GM18508 (cell line): ENCODE measurements around the gene UAP1L1.

ENCODE experiments used
- ATAC-seq: cut with Tn5 transposase; IDR thresholded peaks from one replicate; pipeline ENCODE4 v1.9.1; 2021; ENCODE audit warnings: moderate number of reproducible peaks; ENCODE audit not compliant: insufficient read depth, unreplicated experiment

UAP1L1 gene

GRCh38 chr9:137128158-137128861 lies 51.0 kb downstream of the UAP1L1 start:
- ATAC-seq = no peak

- ATAC-seq = no peak
These were observed 51.6 kb downstream of the UAP1L1 start for GRCh38 chr9:137128862-137129455.

GRCh38 chr9:137129456-137130175 lies 52.3 kb downstream of the UAP1L1 start:
- no peak for ATAC-seq

GRCh38 chr9:137130176-137130755 lies 52.9 kb downstream of the UAP1L1 start:
- ATAC-seq = no peak
